Epithelial cell of prostate (primary cell): Measurements from ENCODE around the gene NUMBL.
A peak's percentile ranks its signal among the peaks of the same experiment; 100 is the strongest.

Experiments
- DNase-seq: peaks from one replicate; pipeline ENCODE4 v3.0.0-alpha.2; 2011; ENCODE audit warnings: low read depth, low spot score
- H3K27ac ChIP-seq: fragments of 450-650 bp; 2 replicates; pipeline ENCODE4 v1.5.1; 2017; ENCODE audit warnings: mild to moderate bottlenecking

NUMBL gene

GRCh38 chr19:40691421-40692211 is 1.2 kb upstream of the NUMBL start:
- H3K27ac ChIP-seq: no peak overlapping the region
- DNase-seq: no peak

GRCh38 chr19:40690693-40691420 is 406 bp upstream of the NUMBL start:
- no peak for DNase-seq
- peak overlapping the region; percentile 37 for H3K27ac ChIP-seq

- no peak for DNase-seq
- no peak overlapping the region for H3K27ac ChIP-seq
These were observed 957 bp downstream of the NUMBL start for GRCh38 chr19:40689339-40690049.

- no peak overlapping the region for H3K27ac ChIP-seq
- DNase-seq: no peak
These were observed 1.5 kb downstream of the NUMBL start for GRCh38 chr19:40688987-40689338.

- H3K27ac ChIP-seq: no peak overlapping the region
- DNase-seq: no peak
These were observed 2.1 kb downstream of the NUMBL start for GRCh38 chr19:40688309-40688708.

GRCh38 chr19:40687525-40688016 is 2.9 kb downstream of the NUMBL start:
- no peak for DNase-seq
- H3K27ac ChIP-seq: no peak overlapping the region

GRCh38 chr19:40686882-40687524 is 3.4 kb downstream of the NUMBL start:
- DNase-seq: no peak
- no peak overlapping the region for H3K27ac ChIP-seq

- no peak overlapping the region for H3K27ac ChIP-seq
- DNase-seq: no peak
These were observed 4.9 kb downstream of the NUMBL start for GRCh38 chr19:40685563-40685962.

GRCh38 chr19:40685016-40685526 is 5.4 kb downstream of the NUMBL start:
- DNase-seq: no peak

GRCh38 chr19:40684280-40684679 is 6.2 kb downstream of the NUMBL start:
- DNase-seq: no peak
- no peak overlapping the region for H3K27ac ChIP-seq

More at GRCh38 chr19:40685016-40685526, 5.4 kb downstream of the NUMBL start:
- no peak overlapping the region for H3K27ac ChIP-seq

GRCh38 chr19:40683437-40683836 is 7.0 kb downstream of the NUMBL start:
- no peak overlapping the region for H3K27ac ChIP-seq
- DNase-seq: no peak

GRCh38 chr19:40682431-40682964 is 8.0 kb downstream of the NUMBL start:
- H3K27ac ChIP-seq: no peak overlapping the region
- DNase-seq: no peak

GRCh38 chr19:40681039-40681438 is 9.4 kb downstream of the NUMBL start:
- DNase-seq: no peak

GRCh38 chr19:40677156-40677555 is 13.3 kb downstream of the NUMBL start:
- no peak for DNase-seq
- no peak overlapping the region for H3K27ac ChIP-seq

More at GRCh38 chr19:40681039-40681438, 9.4 kb downstream of the NUMBL start:
- no peak overlapping the region for H3K27ac ChIP-seq

GRCh38 chr19:40674291-40674690 is 16.2 kb downstream of the NUMBL start:
- no peak overlapping the region for H3K27ac ChIP-seq
- DNase-seq: no peak

- DNase-seq: no peak
- H3K27ac ChIP-seq: no peak overlapping the region
These were observed 17.1 kb downstream of the NUMBL start for GRCh38 chr19:40673397-40673796.

GRCh38 chr19:40672573-40673299 is 17.7 kb downstream of the NUMBL start:
- DNase-seq: no peak
- H3K27ac ChIP-seq: no peak overlapping the region

GRCh38 chr19:40672038-40672437 is 18.4 kb downstream of the NUMBL start:
- DNase-seq: no peak
- H3K27ac ChIP-seq: no peak overlapping the region

GRCh38 chr19:40671404-40671803 is 19.0 kb downstream of the NUMBL start:
- no peak overlapping the region for H3K27ac ChIP-seq

More at GRCh38 chr19:40671404-40671803, 19.0 kb downstream of the NUMBL start:
- DNase-seq: no peak
